ENCODE measurements around the gene LRRC4C.

Gene LRRC4C

GRCh38 chr11:40401132-40401853 lies 1058.2 kb downstream of the LRRC4C start:
- H3K4me1 ChIP-seq (ENCODE audit: insufficient read depth, poor library complexity, severe bottlenecking) = no peaks in the 10 kb centered on the region
- H3K27ac ChIP-seq (ENCODE audit: poor library complexity, severe bottlenecking) = no peak overlapping the region
- H3K9me3 ChIP-seq (ENCODE audit: severe bottlenecking) = no peaks in the 10 kb centered on the region
- ATAC-seq (ENCODE audit: low read depth) (no peak), DNase-seq (ENCODE audit: low spot score) (no peak)
- no peak for TF ChIP-seq CTCF (IDR thresholded peaks at IDR 0.05; ENCODE audit: poor library complexity, severe bottlenecking)
- no peaks in the 10 kb centered on the region for H3K36me3 ChIP-seq (ENCODE audit: low read depth)
- no peak overlapping the region for H3K4me3 ChIP-seq (ENCODE audit: severe bottlenecking)
- no peaks in the 10 kb centered on the region for H3K27me3 ChIP-seq (ENCODE audit: insufficient read depth, poor library complexity, severe bottlenecking)

- no peaks in the 10 kb centered on the region for H3K4me1 ChIP-seq (ENCODE audit: insufficient read depth, poor library complexity, severe bottlenecking)
Measured at GRCh38 chr11:40397141-40397540, 1062.3 kb downstream of the LRRC4C start.

GRCh38 chr11:40393511-40393910 lies 1065.9 kb downstream of the LRRC4C start:
- ATAC-seq (ENCODE audit: low read depth) = no peak
- no peak for TF ChIP-seq CTCF (IDR thresholded peaks at IDR 0.05; ENCODE audit: poor library complexity, severe bottlenecking)

More at GRCh38 chr11:40397141-40397540, 1062.3 kb downstream of the LRRC4C start:
- Histone ChIP-seq H3K9me3 (ENCODE audit: severe bottlenecking) (no peaks in the 10 kb centered on the region), H3K27me3 (ENCODE audit: insufficient read depth, poor library complexity, severe bottlenecking) (no peaks in the 10 kb centered on the region), H3K27ac (ENCODE audit: poor library complexity, severe bottlenecking) (no peak overlapping the region), H3K36me3 (ENCODE audit: low read depth) (no peaks in the 10 kb centered on the region), H3K4me3 (ENCODE audit: severe bottlenecking) (no peak overlapping the region)
- ATAC-seq (ENCODE audit: low read depth) = no peak
- no peak for TF ChIP-seq CTCF (IDR thresholded peaks at IDR 0.05; ENCODE audit: poor library complexity, severe bottlenecking)
- DNase-seq (ENCODE audit: low spot score) = no peak

DNA sequence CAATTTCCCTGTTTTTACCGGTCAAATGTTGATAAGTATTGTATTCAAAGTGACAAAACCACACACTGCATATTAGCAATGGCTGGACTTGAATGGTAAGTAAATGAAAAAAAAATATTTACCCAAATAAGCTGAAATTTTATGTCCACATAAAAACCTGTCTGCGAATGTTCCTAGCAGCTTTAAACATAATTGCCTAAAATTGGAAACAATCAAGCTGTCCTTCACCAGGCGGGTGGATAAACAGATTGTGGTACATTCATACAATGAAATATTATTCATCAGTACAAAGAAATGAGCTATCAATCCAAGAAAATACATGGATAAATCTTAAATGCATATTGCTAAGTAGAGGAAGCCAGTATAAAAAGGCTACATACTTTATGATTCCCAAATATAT lies 1067.8 kb downstream of the LRRC4C start:
- no peaks in the 10 kb centered on the region for H3K36me3 ChIP-seq (ENCODE audit: low read depth)
- no peaks in the 10 kb centered on the region for H3K9me3 ChIP-seq (ENCODE audit: severe bottlenecking)
- no peak overlapping the region for H3K27ac ChIP-seq (ENCODE audit: poor library complexity, severe bottlenecking)
- DNase-seq (ENCODE audit: low spot score) (no peak), ATAC-seq (ENCODE audit: low read depth) (no peak)
- no peaks in the 10 kb centered on the region for H3K27me3 ChIP-seq (ENCODE audit: insufficient read depth, poor library complexity, severe bottlenecking)
- H3K4me1 ChIP-seq (ENCODE audit: insufficient read depth, poor library complexity, severe bottlenecking) = no peaks in the 10 kb centered on the region
- no peak for TF ChIP-seq CTCF (IDR thresholded peaks at IDR 0.05; ENCODE audit: poor library complexity, severe bottlenecking)
- H3K4me3 ChIP-seq (ENCODE audit: severe bottlenecking) = no peak overlapping the region

More at GRCh38 chr11:40393511-40393910, 1065.9 kb downstream of the LRRC4C start:
- Histone ChIP-seq H3K27ac (ENCODE audit: poor library complexity, severe bottlenecking) (no peak overlapping the region), H3K4me3 (ENCODE audit: severe bottlenecking) (no peak overlapping the region), H3K9me3 (ENCODE audit: severe bottlenecking) (no peaks in the 10 kb centered on the region), H3K36me3 (ENCODE audit: low read depth) (no peaks in the 10 kb centered on the region), H3K27me3 (ENCODE audit: insufficient read depth, poor library complexity, severe bottlenecking) (no peaks in the 10 kb centered on the region), H3K4me1 (ENCODE audit: insufficient read depth, poor library complexity, severe bottlenecking) (no peaks in the 10 kb centered on the region)
- no peak for DNase-seq (ENCODE audit: low spot score)
